HUDEP-2 (cell line): ENCODE data around the gene GNB1L.

ENCODE experiments used
- DNase-seq, 76 experiments: peaks; one replicate each; lab custom pipeline; 2025; ENCODE audit not compliant: unreplicated experiment in 76 of 76; lab: John Stamatoyannopoulos, UW

Gene GNB1L, protein sequence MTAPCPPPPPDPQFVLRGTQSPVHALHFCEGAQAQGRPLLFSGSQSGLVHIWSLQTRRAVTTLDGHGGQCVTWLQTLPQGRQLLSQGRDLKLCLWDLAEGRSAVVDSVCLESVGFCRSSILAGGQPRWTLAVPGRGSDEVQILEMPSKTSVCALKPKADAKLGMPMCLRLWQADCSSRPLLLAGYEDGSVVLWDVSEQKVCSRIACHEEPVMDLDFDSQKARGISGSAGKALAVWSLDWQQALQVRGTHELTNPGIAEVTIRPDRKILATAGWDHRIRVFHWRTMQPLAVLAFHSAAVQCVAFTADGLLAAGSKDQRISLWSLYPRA

DNA sequence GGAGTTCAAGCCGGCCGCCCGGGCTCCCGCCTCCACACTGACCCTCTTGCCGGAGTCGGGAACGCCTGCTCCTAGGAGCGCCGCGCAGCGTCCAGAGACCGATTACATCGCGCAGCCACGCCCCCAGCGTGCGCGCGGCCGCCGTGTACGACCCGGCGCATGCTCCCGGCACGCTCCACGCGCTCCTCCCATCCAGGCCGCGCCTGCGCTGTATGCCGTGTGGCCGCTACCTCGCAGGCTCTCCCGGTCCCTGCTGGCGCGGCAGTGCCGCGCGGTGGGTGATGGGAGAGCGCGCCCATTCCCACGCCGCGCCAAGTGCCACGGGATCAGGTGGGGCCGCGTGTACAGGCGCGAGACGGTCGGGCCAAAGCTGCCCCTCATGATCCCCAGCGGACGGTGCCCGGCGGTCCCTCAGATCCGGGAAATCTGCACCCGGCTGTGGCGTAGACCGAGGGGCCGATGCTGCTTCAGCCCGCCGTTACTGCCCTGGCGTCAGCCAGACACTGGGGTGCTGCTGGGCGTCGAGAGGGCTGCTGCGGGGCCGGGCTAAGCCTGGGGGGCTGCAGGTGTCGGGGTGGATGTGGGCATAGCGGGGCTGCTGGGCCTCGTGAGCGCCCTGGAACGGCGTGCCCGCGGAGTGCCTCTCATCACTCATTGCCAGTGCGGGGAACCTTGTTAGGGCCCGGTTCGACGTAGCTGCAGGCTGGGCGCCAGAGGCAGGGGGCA is at the start of gene GNB1L, which contains the start of gene RTL10:
Gene GNB1L (minus strand): TSS at position 97 of the 726 bp plus-strand sequence. CDS start 33,519 bp downstream, outside the sequence.
Gene RTL10 (minus strand): TSS at position 97 of the 726 bp plus-strand sequence. CDS start 2,613 bp downstream, outside the sequence.
- DNase-seq: peak in 75 of 76 experiments; percentile 29 to 97 (median 92)

DNA sequence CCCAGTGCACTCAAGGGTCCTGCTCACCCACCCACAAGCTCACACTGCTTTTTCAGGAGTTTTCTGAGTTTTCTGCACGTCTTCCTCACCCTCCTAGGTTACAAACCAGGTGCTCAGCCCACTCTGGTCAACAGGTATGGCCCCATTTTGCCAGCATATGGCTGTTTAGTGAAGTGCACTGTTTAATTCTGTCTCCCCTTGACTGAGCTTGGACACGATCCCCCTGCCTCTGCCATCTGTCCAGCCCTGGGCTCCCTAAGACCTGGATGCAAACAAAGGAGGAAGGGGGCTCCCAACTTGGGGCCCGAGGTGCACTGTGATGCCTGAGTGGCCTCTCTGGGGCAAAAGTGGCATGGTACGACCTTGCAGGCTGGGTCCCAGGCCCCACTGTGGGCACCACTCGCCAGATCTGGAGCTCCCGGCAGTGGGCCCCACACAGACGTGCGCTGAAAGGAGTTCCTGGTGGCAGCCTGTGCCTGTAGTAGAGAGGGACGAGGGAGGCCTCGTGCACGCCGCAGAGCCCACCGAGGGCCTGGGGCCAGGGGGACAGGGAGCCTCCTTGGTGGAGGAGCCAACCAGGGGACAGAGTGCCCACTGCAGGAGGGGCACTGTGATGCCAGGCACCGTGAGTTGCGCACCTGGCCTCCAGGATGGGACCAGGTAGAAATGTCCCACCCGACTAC is 49.6 kb upstream of the GNB1L start:
- no peak for DNase-seq

DNA sequence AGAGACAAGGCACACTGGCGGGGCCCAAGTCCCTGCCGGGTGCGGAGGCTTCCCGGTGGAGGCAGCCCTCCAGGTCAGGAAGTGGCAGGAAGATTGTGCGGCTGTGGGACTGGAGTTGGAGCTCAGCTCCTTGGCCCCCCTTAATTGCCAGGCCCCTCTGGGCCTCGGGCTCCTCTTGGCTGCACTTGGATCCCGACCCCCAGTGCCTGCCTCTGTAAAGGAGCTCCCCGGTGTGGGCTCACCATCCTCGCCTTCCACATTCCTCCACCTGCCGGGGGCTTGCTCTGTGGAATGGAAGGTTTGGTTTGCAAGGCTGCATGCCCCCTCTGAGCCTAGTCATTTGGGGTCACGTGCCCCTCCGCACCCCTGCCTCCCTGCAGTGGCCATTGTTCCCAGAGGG is 48.8 kb upstream of the GNB1L start:
- no peak for DNase-seq

DNA sequence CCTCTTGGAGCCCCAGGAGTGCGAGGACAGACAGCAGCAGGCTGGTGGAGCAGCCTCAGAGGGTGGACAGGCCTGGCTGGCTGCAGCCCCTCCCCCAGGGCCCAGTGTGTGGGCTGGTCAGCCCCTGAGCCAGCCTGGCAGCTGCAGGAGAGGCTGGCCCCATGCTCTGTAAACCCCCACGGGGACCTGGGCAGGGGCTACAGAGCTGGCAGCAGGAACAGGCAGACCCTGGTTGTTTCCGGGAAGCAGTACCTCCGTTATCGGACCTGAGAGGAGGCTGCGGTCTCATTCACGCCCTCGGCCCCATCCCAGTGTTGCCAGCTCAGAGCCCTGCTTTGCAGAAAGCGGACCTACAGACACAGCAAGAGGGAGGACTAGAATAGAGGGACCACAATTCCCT is 48.4 kb upstream of the GNB1L start:
- DNase-seq: no peak

DNA sequence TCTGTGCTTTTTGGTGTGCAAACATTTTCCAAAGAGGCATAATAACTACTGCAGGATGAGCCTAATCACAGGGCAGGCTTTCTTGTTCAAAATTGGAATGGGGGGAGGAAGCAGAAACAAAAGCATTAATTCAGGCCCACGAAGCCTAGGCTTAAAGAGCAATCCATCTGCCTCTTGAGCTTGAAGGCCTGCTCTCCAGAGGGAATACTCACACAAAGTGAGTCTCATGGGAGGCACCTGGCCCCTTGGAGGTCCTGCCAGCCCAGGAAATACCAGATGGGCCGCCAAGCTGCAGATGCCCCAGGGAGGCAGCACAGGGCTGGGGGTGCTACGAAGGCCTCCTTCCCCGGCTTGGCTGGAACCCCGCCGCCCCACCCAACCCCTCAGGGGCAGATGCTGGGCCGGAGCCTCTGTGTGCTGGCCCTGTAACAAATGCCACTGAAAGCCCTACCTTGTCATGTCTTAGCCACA is 47.6 kb upstream of the GNB1L start:
- no peak for DNase-seq

DNA sequence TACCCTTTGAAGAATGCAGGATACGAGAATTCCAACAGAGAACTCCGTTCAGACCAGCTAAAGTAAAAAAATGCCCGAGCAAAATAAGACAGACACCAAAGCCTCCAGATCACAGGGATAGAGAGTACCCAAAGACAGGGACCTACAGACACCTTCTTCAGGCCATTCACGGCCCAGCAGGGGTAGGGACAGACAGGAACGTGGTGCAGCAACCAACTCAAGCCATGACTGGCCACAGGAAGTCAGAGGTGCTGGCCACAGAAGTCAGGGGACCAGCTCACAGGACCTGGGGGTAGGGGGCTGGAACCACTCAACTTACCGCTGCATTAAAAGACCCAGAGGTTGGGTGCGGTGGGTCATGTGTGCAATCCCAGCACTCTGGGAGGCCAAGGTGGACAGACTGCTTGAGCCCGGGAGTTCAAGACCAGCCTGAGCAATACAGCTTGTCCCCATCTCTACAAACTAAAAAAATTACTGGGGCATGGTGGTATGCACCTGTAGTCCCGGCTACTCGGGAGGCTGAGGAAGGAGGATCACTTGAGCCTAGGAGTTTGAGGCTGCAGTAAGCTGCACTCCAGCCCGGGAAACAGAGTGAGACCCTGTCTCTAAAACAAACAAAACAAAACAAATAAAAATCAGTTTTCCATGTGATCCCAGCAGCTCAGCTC is 47.0 kb upstream of the GNB1L start:
- no peak for DNase-seq

DNA sequence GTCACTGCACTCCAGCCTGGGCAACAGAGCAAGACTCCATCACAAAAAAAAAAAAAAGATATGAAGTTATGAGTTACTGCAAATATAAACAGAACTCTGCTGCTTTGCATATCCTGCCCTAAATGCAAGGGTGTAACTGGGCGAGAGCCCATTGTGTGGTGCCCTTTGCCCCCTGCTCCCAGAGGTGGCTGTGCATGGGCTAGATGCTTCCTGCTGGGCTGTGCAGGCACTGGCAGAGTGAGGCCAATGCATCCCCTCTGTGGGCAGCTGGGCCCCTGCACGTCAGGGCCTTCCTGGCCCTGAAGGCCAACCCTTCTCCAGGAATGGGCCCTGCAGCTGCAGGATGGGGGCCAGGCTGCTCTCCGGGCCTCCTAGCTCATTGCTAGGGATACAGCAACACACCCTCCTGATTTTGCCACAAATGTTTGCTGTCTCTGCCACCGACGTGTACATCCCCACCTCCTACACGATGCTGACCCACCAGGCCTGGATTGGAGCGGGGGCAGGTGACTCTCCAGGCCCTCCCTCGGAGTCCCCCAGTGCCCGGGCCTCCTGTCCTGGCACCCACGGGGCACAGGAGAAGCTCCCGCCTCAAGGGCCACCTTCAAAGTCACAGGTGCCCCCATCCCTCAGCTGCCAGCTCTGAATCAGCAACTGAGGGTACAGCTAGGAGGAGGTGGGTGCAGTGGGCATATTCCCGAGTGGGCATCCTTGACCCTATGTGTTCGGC is 46.2 kb upstream of the GNB1L start:
- no peak for DNase-seq

DNA sequence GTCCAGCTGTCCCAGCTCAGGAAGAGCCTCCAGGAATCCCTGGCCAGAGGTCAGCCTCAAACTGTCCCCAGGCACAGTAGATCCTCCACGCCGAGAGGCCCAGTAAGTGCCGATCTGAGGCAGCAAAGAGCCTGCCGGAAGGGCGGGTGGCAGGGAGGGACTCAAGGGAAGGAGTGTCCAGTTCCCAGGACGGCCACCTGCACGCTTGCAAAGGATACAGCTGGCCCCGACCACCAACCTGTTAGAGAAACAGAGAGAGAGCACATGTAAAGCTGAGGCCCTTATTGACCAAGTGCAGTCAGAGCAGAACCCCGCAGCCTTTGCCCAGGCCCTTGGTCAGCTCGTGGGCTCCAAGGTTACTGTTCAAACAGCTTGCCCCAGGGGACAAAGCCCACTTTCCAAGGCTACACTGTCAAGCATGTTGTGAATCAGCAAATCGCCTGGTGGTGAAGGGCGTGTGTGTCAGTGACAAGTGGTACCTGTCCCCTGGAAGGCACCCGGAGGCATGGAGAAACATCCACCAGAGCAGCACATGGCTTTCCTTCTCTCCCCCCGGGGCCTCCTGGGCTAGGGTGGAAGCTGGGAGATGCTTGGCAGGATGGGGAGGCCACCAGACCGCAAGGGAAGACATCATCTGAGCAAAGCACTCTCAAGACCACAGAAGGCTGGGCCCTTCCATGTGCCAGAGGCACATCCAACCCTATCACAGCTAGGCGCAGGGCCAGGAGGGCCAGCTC is 44.3 kb upstream of the GNB1L start:
- DNase-seq: no peak

DNA sequence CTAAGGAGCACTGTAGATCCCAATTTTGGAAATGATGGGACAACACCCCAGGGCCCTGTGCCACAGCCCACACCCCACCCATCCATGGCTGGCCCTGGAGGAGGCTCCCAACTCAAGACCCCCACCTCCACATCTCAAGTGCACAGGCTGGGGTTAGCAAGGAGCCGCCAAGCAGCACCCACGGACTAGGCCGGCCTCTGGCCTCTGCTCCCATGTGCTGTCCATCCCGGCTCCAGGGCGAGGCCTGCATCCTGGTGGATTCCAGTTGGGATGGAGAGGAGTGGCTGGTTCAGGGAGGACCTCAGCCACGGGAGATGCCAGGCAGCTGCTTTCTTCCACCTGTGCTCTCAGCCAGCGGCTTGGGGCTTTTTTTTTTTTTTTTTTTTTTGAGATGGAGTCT is 43.5 kb upstream of the GNB1L start:
- DNase-seq: no peak

DNA sequence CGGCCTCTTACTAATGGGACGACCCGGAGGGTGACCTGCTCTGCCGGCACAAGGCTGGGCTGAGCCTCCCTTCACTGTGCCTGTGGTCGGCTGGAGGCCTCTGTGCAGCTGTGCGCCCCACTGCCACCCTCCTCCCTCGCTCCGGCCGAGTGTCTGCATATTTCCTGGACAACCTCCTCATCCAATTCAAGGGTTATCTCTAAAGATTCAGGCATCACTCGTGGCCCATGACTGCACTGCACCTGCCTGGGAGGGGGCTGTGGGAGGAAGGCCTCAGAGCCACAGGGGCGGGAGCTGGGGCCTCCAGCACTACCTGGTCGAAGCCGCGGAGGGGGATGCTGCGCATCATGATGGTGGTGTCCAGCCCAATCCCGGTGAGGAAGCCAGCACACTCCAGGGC is 43.1 kb upstream of the GNB1L start:
- DNase-seq: no peak

DNA sequence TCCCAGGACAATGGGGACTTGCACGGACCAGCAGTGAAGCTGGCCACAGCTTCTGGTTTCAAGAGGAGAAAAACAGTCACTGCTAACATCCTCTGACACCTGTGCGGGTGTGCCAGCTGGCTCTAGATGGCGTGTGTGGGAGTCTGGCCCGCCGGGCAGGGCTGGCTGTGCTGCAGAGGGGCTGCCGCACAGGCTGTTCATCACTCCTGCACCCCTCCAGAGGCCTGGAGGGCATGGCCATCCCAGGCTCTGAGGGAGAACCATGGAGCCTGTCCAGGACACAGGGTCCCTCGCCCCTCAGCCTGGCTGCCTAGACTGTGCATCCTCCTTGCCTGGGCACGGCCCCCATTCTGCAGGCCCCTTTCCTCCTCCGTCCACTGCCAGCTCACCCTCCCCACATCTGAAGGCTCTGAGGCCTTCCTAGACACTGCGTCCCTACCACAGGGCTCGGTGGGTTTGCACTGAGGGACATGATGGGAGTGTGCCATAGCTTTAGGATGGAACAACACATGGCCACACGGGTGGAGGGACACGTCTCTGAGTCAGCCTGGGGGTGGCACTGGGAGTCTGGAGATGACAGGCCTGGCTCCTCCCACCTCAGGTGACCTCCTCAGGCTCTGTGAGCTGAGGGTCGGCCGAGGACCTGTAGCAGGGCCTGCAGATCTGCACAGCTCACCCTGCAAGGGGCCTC is 42.1 kb upstream of the GNB1L start:
- peak in 10 of 76 experiments; percentile 2 to 22 (median 8) for DNase-seq

DNA sequence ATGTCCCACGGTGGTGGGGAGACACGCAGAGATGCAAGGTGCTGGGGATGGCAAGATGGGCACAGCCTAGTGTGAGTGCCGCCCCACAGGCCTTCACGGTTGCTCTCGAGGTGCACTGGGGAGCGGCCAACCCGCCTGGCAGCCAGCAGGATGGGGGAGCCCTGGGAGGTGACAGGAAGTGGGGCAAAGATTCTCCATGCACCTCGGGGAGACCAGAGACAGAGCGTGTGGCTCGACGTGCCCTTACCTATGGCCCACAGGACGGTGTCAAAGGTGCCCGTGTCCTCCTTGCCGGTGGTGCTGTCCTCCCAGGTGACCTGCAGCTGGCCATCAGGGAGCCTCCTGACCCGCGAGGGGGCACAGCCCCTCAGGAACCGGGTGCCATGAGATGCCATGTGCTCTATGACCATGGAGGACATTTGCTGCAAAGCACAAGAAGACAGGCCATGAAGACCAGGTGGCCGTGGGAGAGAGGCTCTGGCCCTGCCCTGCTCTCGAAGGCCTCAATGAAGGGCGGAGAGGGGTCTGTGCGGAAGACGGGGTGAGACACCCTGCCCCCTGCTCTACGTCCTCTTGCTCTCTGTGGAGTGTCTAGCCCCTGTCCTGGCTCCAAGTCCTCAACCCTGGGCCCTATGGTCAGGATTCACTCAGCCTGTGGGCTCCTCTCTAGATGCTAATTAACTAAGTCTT is 40.6 kb upstream of the GNB1L start:
- no peak for DNase-seq

DNA sequence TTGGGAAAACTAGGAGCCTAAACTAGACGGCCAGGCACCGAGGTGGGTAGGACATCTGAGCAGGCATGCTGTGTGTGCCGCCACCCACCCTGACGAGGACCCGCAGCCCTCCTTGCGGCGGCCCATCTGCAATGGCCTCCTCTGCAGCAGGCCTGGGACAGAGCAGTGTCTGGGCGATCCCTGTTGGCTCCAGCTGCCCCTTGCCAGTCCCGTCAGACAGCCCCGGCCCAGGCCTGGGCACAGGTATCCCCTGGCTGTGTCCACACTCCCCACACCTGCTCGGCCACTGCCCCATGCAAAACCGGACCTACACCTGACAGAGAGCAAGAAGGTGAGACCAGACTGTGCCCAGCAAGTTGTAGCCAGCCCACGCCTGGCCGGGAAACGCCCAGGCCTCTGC is 38.7 kb upstream of the GNB1L start:
- DNase-seq: no peak

DNA sequence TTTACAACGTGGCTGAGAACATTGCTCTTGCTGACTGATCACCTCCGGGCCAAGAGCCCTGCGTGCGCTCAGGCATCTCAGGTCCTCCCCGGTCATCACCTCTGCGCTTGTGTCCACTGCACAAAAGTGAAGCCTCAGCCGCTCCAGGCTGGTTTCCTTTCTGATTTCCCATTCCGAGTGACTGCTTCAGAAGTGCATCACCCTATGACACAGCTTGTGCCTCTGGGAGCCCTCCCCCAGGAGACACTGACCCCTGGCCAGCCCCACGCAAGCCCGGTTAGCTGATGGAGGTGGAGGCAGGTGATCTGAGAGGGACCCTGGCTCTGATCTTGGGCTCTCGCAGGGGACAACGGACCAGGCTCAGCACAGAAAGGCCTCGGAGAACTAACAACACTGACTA is 38.3 kb upstream of the GNB1L start:
- no peak for DNase-seq

DNA sequence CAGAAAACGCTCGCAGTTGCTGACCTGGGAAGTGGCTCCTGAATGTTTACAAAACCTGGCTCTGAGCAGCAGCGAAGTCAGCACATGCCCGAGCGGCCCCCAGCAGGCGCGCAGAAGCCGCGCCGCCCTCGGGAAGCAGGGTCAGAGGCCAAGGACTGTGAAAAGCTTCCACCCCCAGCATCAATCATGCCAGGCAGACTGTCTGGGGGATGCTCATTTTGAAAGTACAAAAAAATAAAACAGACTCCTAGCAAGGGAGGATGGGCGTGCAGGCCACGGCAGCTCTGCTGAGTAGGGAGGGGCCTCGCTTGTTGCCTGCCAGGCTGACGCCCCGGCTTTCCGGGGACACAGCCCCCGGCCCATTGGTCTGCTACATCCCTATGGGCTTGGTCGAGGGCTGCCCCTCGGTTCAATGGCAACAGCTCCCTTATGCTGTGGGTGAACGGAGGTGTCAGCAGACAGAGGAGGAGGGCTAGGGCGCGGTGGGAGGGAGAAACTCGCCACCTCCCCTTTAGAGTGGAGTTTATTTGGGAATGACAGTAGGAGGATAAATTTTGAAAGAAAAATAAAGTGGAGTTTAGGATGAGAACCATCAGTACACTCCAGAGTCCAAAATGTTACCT is 37.7 kb upstream of the GNB1L start:
- no peak for DNase-seq

DNA sequence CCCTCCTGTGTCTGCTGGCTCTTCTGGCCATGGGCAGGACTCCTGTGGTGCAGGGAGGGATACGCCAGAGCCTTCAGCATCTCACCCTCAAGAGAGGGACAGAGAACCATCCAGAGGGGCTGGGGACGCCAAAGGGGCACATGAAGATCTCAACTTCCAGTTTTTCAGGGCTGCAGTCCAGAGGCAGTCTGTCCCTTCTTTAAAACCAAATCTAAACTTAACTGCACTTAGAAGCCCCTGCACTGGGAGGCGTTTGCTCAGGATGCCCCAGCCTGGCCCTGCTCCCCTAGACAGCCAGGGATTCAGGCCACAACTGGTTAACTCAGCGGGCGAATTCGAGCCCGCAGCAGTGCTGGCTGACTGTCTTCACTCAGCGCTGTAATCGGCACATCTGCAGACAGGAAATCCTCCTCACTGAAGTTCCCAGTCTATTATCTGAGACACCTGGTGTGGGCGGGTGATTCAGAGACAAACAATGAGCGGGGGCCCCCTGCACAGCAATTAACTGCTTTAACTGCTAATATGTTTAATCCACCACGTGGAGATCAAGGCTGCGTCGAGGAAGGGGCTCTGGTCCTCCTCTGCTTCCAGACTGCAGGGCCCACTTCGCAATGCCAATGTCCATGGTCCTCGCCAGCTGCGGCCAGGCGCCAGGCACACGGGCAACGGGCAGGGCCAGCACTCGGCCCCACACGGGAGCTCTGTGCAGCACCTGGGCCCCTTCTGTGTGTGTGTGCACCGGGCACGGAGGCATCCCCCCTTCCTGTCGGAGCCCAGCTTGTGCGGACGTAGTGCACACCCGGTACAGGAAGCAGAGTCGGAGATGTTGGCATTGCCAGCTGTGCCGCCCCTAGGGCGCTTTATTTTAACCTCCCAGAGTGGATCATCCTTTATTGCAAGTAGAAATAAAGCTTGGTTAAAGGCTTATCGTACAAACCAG is 36.9 kb upstream of the GNB1L start:
- DNase-seq: peak in 65 of 76 experiments; percentile 4 to 82 (median 43)
